Fibroblast of pulmonary artery (primary cell): ENCODE results near the gene ELK4.

Experiments
- DNase-seq: peaks from one replicate; pipeline ENCODE4 v3.0.0-alpha.2; 2010; ENCODE audit warnings: low read depth
- H3K4me3 ChIP-seq: replicated peaks from 2 replicates; pipeline ENCODE4 v1.5.1; 2011; ENCODE audit warnings: low read depth, mild to moderate bottlenecking, control low read depth, low read length, moderate library complexity
- CTCF ChIP-seq: IDR thresholded peaks from 2 replicates; pipeline ENCODE4 v1.5.1; 2011; ENCODE audit warnings: mild to moderate bottlenecking, control low read depth, low read length, inconsistent platforms; ENCODE audit errors: missing control alignments

The ELK4 gene

GRCh38 chr1:205676002-205676401 lies 44.2 kb upstream of the ELK4 start:
- no peak overlapping the region for H3K4me3 ChIP-seq
- DNase-seq, result no peak
- no peak for TF ChIP-seq CTCF

- TF ChIP-seq CTCF, result no peak
- no peak for DNase-seq
- H3K4me3 ChIP-seq, result no peak overlapping the region
These were observed 43.4 kb upstream of the ELK4 start for GRCh38 chr1:205675247-205675646.

DNA sequence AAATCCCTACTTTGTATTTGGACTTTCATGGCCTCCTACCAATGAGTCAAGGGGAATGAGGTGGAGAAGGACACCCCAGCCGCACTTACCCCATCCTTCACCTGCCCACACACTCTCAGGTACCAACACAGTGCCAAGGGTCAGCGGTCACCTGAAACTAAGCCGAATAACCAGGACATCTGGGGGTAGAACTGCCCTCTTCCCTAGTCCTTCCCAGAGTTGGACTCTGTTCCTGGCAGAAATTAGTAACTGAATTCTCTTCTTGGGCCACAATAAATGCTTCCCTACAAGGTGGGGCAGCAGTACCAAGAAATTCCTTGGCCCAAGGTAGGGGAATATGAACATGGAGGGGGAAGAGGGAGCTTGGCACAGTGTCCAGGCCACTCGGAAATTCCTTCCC lies 41.2 kb upstream of the ELK4 start:
- no peak for TF ChIP-seq CTCF
- DNase-seq, result no peak
- no peak overlapping the region for H3K4me3 ChIP-seq

DNA sequence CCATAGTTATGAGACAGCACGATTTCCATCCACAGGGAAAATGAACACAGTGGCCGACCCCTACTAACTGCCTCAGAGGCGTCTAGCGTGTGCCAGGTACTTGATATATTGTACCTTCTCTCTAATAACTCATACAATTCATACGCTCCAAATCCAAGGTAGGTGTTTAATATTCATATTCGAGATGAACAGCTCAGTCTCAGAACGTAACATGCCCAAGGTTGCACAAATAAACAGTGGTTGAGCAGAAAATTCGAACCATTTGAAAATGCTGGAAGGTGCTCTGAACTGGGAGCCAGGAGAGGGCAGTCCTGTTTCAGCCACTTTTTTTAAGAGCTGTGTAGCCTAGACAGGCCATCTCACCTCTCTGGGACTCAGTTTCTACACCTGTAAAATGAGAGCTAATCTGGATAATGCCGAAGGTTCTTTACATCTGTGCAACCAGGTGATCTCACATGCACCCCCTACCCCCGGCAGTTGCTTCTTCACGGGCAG lies 40.6 kb upstream of the ELK4 start:
- H3K4me3 ChIP-seq, result no peak overlapping the region
- TF ChIP-seq CTCF, result no peak
- no peak for DNase-seq

DNA sequence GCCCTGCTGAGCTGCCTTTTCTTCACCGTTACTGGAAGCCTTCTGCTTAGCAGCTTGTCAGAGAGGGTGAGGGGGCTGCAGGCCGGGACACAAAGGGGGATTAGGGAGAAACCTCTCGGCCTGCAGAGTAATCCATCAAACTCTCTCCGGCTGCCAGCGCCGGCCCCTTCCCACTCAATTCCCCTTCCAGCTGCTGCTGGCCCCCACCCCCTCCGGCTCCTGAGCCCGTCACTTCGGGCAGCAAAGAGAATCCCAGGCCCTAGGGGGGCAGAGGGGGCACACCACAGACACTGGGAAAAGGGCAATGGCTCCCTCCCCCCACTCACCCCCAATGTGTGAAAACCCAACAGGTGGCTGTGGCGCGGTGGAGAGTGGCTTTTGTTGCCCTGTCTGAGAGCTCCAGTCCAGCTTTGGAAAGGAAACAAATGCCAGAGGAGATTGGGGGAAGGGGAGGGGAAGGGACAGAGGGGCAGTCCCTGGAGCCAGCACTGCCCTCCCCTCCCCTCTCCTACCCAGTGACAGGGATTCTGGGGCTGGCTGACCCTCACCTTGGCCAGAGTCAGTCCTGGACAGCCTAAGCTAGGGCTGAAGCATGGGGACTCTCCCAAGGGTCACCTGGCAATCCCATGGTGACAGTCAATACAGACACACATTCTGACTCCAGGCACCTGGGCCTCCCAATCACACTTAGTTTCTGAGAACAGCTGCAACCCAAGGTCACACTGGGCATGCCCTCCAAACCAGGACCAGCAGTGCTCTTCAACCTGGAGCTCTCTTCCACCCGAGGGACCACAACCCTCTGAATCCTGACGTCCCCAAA lies 39.0 kb upstream of the ELK4 start:
- no peak for DNase-seq
- no peak for TF ChIP-seq CTCF
- H3K4me3 ChIP-seq, result no peak overlapping the region

DNA sequence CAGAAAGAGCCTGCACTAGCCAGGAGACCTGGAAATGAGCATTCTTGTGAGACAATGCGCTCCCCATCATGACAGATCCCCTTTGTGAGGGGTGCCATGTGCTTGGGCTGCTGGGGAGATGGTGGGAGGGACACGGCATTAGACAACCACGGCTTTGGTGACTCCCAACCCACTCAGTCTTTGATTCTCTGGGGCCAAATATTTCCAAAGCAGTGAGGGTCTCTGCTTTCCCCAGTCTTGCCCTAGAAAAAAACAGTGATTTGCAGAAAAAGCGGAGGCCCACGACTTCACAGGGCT lies 38.3 kb upstream of the ELK4 start:
- TF ChIP-seq CTCF, result no peak
- DNase-seq, result no peak
- H3K4me3 ChIP-seq, result no peak overlapping the region

- no peak overlapping the region for H3K4me3 ChIP-seq
- DNase-seq, result no peak
- no peak for TF ChIP-seq CTCF
These were observed 37.7 kb upstream of the ELK4 start for GRCh38 chr1:205669341-205670149.
